ENCODE data around the gene CD226. TPM values are rescaled to one million over a fixed set of nuclear protein-coding genes. Genes with fewer than 3 reads are reported as not detected.

CD226 gene
- total RNA-seq, 1 experiment from 2014 or later: 1.2 TPM

DNA sequence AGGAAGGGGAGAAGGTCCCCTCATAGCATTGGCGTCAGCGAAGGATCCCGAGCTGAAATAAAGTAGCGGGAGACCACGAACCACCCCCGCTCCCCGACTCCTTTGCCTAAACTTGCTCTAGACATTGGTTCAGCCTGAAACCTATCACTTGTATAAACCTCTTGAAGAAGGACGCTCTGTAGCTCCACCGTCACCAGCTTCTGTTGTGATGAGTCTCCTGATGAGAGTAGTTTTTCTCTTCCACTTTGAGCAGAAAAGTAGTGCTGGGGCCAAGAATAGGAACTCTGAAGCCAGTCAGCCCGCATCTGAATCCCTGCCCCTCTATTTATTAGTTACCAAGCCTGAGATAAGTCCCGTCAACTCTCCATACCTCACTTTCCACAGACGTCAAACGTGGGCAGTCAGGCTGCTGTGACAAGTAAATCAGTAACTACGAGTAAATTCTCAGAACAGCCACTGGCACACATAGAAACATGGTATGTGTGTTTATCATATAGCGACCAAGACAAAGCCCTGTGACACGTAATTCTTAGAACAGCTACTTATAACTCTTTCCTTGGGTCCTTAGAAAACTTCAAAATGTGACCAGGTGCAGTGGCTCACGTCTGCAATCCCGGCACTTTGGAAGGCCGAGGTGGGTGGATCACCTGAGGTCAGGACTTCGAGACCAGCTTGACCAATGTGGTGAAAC, 61.7 kb downstream of the CD226 start:
- POLR2A ChIA-PET: no interaction called here
- H3K27me3 ChIP-seq (ENCODE audit: insufficient read depth, low read length): no peaks in the 10 kb centered on the region
- H3K36me3 ChIP-seq (ENCODE audit: control insufficient read depth in 1 of 2, insufficient read depth in 2 of 2, low read length in 2 of 2): no peaks in the 10 kb centered on the region
- ATAC-seq: no peak
- no peaks in the 10 kb centered on the region for H3K4me1 ChIP-seq (ENCODE audit: control insufficient read depth in 1 of 2, insufficient read depth in 2 of 2, low read length in 2 of 2)
- DNase-seq (ENCODE audit: low read depth, low spot score): no peak
- no peaks in the 10 kb centered on the region for H3K79me2 ChIP-seq (ENCODE audit: insufficient read depth, low read length)
- H3K9me3 ChIP-seq (ENCODE audit: control insufficient read depth in 1 of 2, insufficient read depth in 1 of 2, low read depth in 1 of 2, low read length in 2 of 2): no peaks in the 10 kb centered on the region
- H3K9me2 ChIP-seq (ENCODE audit: insufficient read depth): no peaks in the 10 kb centered on the region
- BruUV-seq (replicated peaks): no TSS peak
- no peaks in the 10 kb centered on the region for H4K20me1 ChIP-seq (ENCODE audit: insufficient read depth)
- H3K9ac ChIP-seq (ENCODE audit: low read length): no peak overlapping the region
- H3K4me3 ChIP-seq (replicated peaks in 1 of 2; ENCODE audit: low read depth in 1 of 2, low read length in 2 of 2): no peak overlapping the region
- RAD21 ChIA-PET (ENCODE audit: low non-redundant PET in 1 of 2, low total read pairs in 2 of 2, uncharacterized antibody in 2 of 2, unreplicated experiment in 2 of 2): no interaction called here
- no peak overlapping the region for H3K4me2 ChIP-seq (ENCODE audit: low read length)
- H2AFZ ChIP-seq (ENCODE audit: low read depth, low read length, poor library complexity, severe bottlenecking): no peak overlapping the region
- intact Hi-C loops (cut with micrococcal nuclease): no loop called here
- CTCF ChIA-PET: no interaction called here
- no peak overlapping the region for H3K27ac ChIP-seq (ENCODE audit: low read depth, low read length)
- no peak for TF ChIP-seq MAX (IDR thresholded peaks at IDR 0.05)

GRCh38 chr18:69885355-69885754, 62.3 kb downstream of the CD226 start:
- RAD21 ChIA-PET (ENCODE audit: low non-redundant PET in 1 of 2, low total read pairs in 2 of 2, uncharacterized antibody in 2 of 2, unreplicated experiment in 2 of 2): no interaction called here
- H3K9me3 ChIP-seq (ENCODE audit: control insufficient read depth in 1 of 2, insufficient read depth in 1 of 2, low read depth in 1 of 2, low read length in 2 of 2): no peaks in the 10 kb centered on the region
- no peaks in the 10 kb centered on the region for H3K27me3 ChIP-seq (ENCODE audit: insufficient read depth, low read length)
- no peaks in the 10 kb centered on the region for H3K36me3 ChIP-seq (ENCODE audit: control insufficient read depth in 1 of 2, insufficient read depth in 2 of 2, low read length in 2 of 2)
- intact Hi-C loops (cut with micrococcal nuclease): no loop called here
- H3K9ac ChIP-seq (ENCODE audit: low read length): no peak overlapping the region
- H3K4me2 ChIP-seq (ENCODE audit: low read length): no peak overlapping the region
- H3K9me2 ChIP-seq (ENCODE audit: insufficient read depth): no peaks in the 10 kb centered on the region
- TF ChIP-seq, protein P1, sequence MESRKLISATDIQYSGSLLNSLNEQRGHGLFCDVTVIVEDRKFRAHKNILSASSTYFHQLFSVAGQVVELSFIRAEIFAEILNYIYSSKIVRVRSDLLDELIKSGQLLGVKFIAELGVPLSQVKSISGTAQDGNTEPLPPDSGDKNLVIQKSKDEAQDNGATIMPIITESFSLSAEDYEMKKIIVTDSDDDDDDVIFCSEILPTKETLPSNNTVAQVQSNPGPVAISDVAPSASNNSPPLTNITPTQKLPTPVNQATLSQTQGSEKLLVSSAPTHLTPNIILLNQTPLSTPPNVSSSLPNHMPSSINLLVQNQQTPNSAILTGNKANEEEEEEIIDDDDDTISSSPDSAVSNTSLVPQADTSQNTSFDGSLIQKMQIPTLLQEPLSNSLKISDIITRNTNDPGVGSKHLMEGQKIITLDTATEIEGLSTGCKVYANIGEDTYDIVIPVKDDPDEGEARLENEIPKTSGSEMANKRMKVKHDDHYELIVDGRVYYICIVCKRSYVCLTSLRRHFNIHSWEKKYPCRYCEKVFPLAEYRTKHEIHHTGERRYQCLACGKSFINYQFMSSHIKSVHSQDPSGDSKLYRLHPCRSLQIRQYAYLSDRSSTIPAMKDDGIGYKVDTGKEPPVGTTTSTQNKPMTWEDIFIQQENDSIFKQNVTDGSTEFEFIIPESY (IDR thresholded peaks at IDR 0.05; ENCODE audit: extremely low read depth, insufficient replicate concordance, low read length): no peak
- TF ChIP-seq CBX3 (IDR thresholded peaks at IDR 0.05; ENCODE audit: low read depth) (no peak), EZH2 (IDR thresholded peaks at IDR 0.05) (no peak)
- H3K27ac ChIP-seq (ENCODE audit: low read depth, low read length): no peak overlapping the region
- no TSS peak for BruUV-seq (replicated peaks)
- no peak for ATAC-seq
- no peaks in the 10 kb centered on the region for H3K4me1 ChIP-seq (ENCODE audit: control insufficient read depth in 1 of 2, insufficient read depth in 2 of 2, low read length in 2 of 2)
- no peak overlapping the region for H2AFZ ChIP-seq (ENCODE audit: low read depth, low read length, poor library complexity, severe bottlenecking)
- CTCF ChIA-PET: no interaction called here
- H3K79me2 ChIP-seq (ENCODE audit: insufficient read depth, low read length): no peaks in the 10 kb centered on the region
- POLR2A ChIA-PET: no interaction called here
- no peak for DNase-seq (ENCODE audit: low read depth, low spot score)
- H4K20me1 ChIP-seq (ENCODE audit: insufficient read depth): no peaks in the 10 kb centered on the region
- H3K4me3 ChIP-seq (replicated peaks in 1 of 2; ENCODE audit: low read depth in 1 of 2, low read length in 2 of 2): no peak overlapping the region

Data from HCT116 (cell line).